Thyroid gland (tissue), 4 donors: Measurements from ENCODE around the gene BACH1.

Experiments
- CTCF ChIP-seq, 6 experiments: fragments of 200-600 bp in 3 of 6; fragments of 450-650 bp in 3 of 6; sonication (generic) in 3 of 6; IDR thresholded peaks; one replicate each; pipeline ENCODE4 v1.5.1; 2016 to 2019; ENCODE audit warnings: antibody characterized with exemption in 6 of 6, mild to moderate bottlenecking in 2 of 6, inconsistent platforms in 1 of 6, moderate library complexity in 1 of 6
- POLR2A ChIP-seq, 2 donors: fragments of 450-650 bp; IDR thresholded peaks; one replicate each; pipeline ENCODE4 v1.6.1; 2017; ENCODE audit warnings: antibody characterized with exemption in 2 of 2, mild to moderate bottlenecking in 2 of 2, moderate library complexity in 1 of 2

- TF ChIP-seq POLR2A (IDR thresholded peaks at IDR 0.05) (no peak), CTCF (IDR thresholded peaks at IDR 0.05) (no peak)
Measured at GRCh38 chr21:29316029-29316742, 17.5 kb downstream of the BACH1 start.
